RWPE1 (cell line): Measurements from ENCODE around the gene CD2AP.
"Not testable (repeated sequence)": the region's sequence is repeated elsewhere in the genome, so short reads cannot be mapped to it uniquely, and the experiment has no call there.

Experiments
- CTCF ChIA-PET: fragments of 350-600 bp; sonication (Branson Sonifier 250); formaldehyde crosslinking; extraction: SDS; loops from one replicate; lab custom pipeline; 2021; lab: Yijun Ruan, JAX
- POLR2A ChIA-PET: fragments of 400-600 bp; formaldehyde crosslinking; extraction: SDS; loops from one replicate; lab custom pipeline; 2020; ENCODE audit warnings: antibody characterized with exemption; ENCODE audit not compliant: low non-redundant PET; lab: Yijun Ruan, JAX
- DNase-seq: peaks from one replicate; pipeline ENCODE4 v3.0.0; 2012; ENCODE audit warnings: low spot score
- H3K27ac ChIP-seq: fragments of 450-650 bp; 2 replicates; pipeline ENCODE4 v1.5.1; 2017
- CTCF ChIP-seq: fragments of 450-650 bp; conservative IDR thresholded peaks from 2 replicates; pipeline ENCODE4 v1.5.1; 2017; ENCODE audit warnings: low read depth, mild to moderate bottlenecking

CD2AP gene

GRCh38 chr6:47437592-47437991, 40.0 kb upstream of the CD2AP start:
- no peak for DNase-seq
- TF ChIP-seq CTCF, result no peak
- ChIA-PET CTCF (interaction anchor here (0.6 kb wide), 1 partner anchor 1023 kb away, joined by 4 read pairs; no protein-coding TSS in a partner anchor), POLR2A (no interaction called here)
- no peak overlapping the region for H3K27ac ChIP-seq

- H3K27ac ChIP-seq, result no peak overlapping the region
- TF ChIP-seq CTCF, result no peak
- ChIA-PET CTCF (no interaction called here), POLR2A (no interaction called here)
- no peak for DNase-seq
These were observed 38.9 kb upstream of the CD2AP start for GRCh38 chr6:47438481-47439347.

GRCh38 chr6:47439348-47439668, 38.3 kb upstream of the CD2AP start:
- ChIA-PET POLR2A (no interaction called here), CTCF (no interaction called here)
- H3K27ac ChIP-seq, result no peak overlapping the region
- no peak for TF ChIP-seq CTCF
- no peak for DNase-seq

GRCh38 chr6:47440719-47441118, 36.9 kb upstream of the CD2AP start:
- no peak for TF ChIP-seq CTCF
- CTCF ChIA-PET, result no interaction called here

GRCh38 chr6:47444964-47445363, 32.6 kb upstream of the CD2AP start:
- CTCF ChIA-PET, POLR2A ChIA-PET, DNase-seq, H3K27ac ChIP-seq: not testable (repeated sequence)

More at GRCh38 chr6:47440719-47441118, 36.9 kb upstream of the CD2AP start:
- POLR2A ChIA-PET, result interaction anchor here (0.6 kb wide), 1 partner anchor 129 kb away, joined by 3 read pairs; no protein-coding TSS in a partner anchor
- H3K27ac ChIP-seq, result no peak overlapping the region
- no peak for DNase-seq

- no peak for TF ChIP-seq CTCF
- ChIA-PET CTCF (no interaction called here), POLR2A (no interaction called here)
- no peak for DNase-seq
- H3K27ac ChIP-seq, result no peak overlapping the region
These were observed 30.8 kb upstream of the CD2AP start for GRCh38 chr6:47446669-47447330.

GRCh38 chr6:47447722-47448121, 29.9 kb upstream of the CD2AP start:
- CTCF ChIA-PET, result no interaction called here
- no peak for TF ChIP-seq CTCF
- no peak for DNase-seq
- no peak overlapping the region for H3K27ac ChIP-seq
- POLR2A ChIA-PET, result no interaction called here
